Measurements from ENCODE around the gene GIMAP5.

GIMAP5 gene

DNA sequence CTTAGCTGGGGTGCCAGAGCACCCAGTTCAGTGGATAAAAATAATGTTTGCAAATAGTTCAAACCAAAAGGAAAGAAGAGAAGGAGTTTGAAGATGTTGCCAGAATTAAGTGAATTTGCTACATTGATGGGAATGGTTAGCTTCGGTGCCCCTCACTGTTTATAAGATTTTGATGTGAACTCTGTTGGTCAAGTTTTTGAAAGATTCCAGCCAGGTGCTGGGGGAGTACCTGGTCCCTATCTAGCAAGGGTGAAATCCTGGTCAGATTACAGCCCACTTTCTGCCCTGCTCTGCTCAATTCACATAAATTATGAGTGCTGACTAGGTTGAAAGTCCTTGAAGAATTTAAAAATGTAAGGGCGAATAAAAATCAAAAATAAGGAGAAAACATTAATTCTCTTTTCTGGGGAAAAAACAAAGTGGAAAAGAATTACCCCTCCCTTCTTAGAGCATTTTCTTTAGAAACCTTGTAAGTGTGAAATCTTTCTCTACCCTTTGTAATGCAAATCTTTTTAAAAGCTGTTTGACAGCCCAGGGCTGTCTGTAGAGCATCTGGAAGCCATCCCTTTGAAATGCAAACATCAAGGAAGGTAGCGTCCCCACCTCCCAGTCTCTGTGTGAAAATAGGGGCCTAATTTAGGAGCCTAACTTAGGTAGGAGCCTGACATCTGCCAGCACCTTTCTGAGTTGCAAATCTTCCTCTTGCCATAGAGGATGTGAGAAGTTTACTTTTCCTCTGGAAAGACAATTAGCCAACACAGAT, 1.4 kb upstream of the GIMAP5 start:
- DNase-seq (ENCODE audit: low read depth, low spot score): no peak

DNA sequence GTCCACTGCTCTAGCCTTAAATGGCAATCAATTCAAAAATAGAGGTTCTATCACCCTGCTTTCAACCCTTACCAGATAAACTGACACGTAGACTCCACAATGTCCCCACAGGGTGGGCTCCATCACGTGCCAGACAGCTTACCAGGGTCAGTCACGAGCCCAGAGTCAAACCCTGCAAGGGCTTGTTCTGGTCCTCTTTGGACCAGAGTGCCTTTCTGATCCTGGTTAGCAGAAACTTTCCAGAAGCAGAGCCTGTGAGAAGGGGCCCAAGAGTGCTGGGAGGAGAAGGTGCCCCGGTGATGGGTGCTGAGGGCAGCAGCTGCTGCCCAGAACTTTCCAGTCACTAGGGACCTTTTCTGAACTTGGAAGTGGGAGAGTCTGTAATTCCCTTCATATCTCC, 354 bp upstream of the GIMAP5 start:
- DNase-seq (ENCODE audit: low read depth, low spot score): no peak

- DNase-seq (ENCODE audit: low read depth, low spot score): no peak
Measured at GRCh38 chr7:150738092-150738491, 874 bp downstream of the GIMAP5 start.

GRCh38 chr7:150738591-150739001, 1.4 kb downstream of the GIMAP5 start:
- no peak for DNase-seq (ENCODE audit: low read depth, low spot score)

DNA sequence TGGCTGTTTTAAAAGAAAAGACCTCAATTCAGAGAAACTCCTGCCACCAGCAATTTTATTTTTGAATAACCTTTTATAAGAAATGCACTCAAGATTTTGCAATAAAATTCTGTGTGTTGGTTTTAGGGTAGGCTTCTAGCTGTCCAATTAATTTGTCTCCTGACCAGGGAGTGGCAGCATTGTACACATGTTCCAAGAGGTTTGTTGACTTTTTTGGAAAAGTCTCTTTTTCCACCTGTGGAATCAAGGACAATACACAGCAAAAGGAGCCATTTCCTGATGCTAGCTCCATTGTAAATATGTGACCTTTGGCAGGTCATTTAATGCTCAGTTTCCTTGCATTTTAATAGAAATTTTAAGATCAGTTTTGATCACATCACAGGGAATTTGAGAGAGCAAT, 1.8 kb downstream of the GIMAP5 start:
- DNase-seq (ENCODE audit: low read depth, low spot score): no peak

DNA sequence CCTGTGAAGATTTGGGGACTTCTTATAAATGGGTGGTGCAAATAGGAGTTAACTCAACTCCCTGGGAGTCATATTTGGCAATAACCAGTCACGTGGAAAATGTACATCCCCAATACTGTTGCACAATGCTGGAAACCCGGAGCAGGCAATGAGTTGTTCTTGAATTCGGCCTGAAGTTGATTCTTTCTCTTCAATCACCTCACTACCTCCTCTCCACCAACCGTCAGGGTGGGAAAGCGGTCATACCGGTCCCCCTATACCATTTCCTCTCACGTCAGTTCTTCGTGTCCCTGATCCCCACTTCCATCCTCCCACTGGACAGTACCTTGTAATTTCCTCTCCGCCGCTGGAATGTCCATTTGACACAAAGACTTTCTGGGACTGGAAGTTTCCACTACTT, 2.8 kb downstream of the GIMAP5 start:
- DNase-seq (ENCODE audit: low read depth, low spot score): no peak

- DNase-seq (ENCODE audit: low read depth, low spot score): no peak
Measured at GRCh38 chr7:150742286-150742968, 5.2 kb downstream of the GIMAP5 start.

- no peak for DNase-seq (ENCODE audit: low read depth, low spot score)
Measured at GRCh38 chr7:150744041-150744656, 6.9 kb downstream of the GIMAP5 start.

DNA sequence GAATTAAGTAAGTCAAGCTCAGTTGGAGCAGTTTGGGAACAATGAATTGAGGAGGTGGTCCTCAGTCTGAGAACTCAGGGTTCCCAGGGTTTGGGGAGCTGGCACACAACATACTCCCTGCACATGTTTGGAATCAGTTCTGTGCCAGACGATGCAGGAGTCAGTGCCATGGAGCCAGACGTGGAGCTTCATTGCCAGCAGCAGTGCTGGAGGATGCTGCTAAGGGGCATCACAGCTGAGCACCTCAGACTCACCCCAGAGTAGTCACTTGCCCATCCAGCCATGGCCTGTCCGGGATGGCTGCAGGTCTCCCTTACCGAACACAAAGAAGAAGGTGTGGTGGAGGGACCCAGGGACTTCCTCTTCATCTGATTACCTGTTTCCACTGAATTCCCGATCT, 7.9 kb downstream of the GIMAP5 start:
- no peak for DNase-seq (ENCODE audit: low read depth, low spot score)

GRCh38 chr7:150745876-150746275, 8.7 kb downstream of the GIMAP5 start:
- no peak for DNase-seq (ENCODE audit: low read depth, low spot score)

GRCh38 chr7:150746921-150747320, 9.7 kb downstream of the GIMAP5 start:
- DNase-seq (ENCODE audit: low read depth, low spot score): no peak

DNA sequence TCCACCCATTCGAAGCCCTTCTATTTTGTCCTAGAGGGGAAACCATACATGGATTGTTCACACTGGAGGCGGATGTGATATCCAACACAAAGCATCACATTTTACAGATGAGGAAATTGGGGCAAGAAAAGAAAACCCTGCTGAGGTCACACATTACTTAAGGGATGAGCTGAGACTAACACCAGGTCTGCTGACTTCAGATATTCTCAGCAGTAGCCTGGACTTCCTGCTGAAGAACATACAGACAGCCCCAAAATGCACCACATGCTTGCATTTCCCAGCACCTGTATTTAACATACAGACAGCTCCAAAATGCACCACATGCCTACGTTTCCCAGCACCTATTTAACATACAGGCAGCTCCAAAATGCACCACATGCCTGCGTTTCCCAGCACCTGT, 11.2 kb downstream of the GIMAP5 start:
- no peak for DNase-seq (ENCODE audit: low read depth, low spot score)

- no peak for DNase-seq (ENCODE audit: low read depth, low spot score)
Measured at GRCh38 chr7:150751702-150752101, 14.5 kb downstream of the GIMAP5 start.

GRCh38 chr7:150753239-150753638, 16.0 kb downstream of the GIMAP5 start:
- DNase-seq (ENCODE audit: low read depth, low spot score): no peak

GRCh38 chr7:150753826-150754603, 16.8 kb downstream of the GIMAP5 start:
- DNase-seq (ENCODE audit: low read depth, low spot score): no peak

DNA sequence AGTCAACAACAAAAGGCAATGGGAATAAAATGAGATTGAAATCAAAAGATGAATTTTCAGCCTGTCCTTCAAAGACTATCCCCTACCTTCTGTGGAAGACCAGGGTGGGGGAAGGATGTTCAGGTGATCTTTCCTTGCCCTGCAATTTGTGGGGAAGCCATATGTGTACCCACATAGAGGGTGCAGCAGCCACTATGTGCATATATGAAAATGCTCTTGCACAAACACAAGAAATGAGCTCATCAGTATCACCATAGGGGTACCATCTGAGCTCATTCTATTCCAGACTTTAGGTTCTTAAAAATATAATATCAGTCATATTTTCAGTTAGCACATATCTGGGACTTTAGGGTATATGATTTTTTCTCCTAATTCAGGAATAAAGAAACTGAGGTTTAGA, 17.7 kb downstream of the GIMAP5 start:
- DNase-seq (ENCODE audit: low read depth, low spot score): no peak

GRCh38 chr7:150755473-150756099, 18.4 kb downstream of the GIMAP5 start:
- DNase-seq (ENCODE audit: low read depth, low spot score): peak; percentile 42

- no peak for DNase-seq (ENCODE audit: low read depth, low spot score)
Measured at GRCh38 chr7:150756166-150756565, 18.9 kb downstream of the GIMAP5 start.

DNA sequence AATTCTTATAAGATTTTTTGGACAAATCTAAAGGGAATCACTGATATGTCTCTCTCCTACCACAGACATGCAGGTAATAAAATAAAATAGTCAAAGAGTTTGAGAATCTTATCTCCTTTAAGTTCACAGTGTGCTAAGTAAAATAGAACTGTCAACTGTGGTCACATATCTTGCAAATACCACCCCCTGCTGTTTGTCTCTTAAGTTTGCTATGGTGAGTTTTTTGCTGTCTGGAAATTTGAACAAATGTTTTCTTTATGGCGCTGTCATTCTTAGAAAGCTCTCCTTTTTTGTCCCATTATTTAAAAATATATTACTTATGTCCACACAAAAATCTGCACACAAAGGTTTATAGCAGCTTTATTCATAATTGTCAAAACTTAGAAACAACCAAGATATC, 19.6 kb downstream of the GIMAP5 start:
- DNase-seq (ENCODE audit: low read depth, low spot score): no peak

- no peak for DNase-seq (ENCODE audit: low read depth, low spot score)
Measured at GRCh38 chr7:150759479-150759878, 22.3 kb downstream of the GIMAP5 start.

- no peak for DNase-seq (ENCODE audit: low read depth, low spot score)
Measured at GRCh38 chr7:150766334-150766709, 29.1 kb downstream of the GIMAP5 start.

DNA sequence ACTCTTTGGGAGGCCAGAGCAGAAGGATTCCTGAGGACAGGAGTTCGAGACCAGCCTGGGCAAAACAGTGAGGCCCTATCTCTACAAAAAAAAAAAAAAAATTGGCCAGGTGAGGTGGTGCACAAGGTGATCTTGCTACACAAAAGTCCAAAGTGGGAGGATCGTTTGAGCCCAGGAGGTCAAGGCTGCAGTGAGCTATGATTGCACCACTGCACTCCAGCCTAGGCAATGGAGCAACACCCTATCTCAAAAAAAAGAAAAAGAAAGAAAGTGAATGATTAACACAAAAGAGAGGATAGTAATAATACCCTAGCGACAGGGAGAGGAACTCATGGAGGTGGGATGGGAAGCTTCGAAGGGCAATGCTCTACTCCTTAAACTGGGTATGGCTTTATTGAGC, 32.5 kb downstream of the GIMAP5 start:
- no peak for DNase-seq (ENCODE audit: low read depth, low spot score)
